B cell (primary cell): ENCODE results near the gene PLCG2.

Experiments used
- CTCF ChIP-seq: fragments of 200-600 bp; IDR thresholded peaks from one replicate; pipeline ENCODE4 v1.8.0; 2022; ENCODE audit warnings: antibody characterized with exemption, mild to moderate bottlenecking
- EZH2 ChIP-seq: IDR thresholded peaks from 2 replicates; pipeline ENCODE4 v1.6.1; 2012; ENCODE audit warnings: borderline replicate concordance, low read depth, mild to moderate bottlenecking, moderate library complexity, low read length; ENCODE audit not compliant: insufficient read depth, poor library complexity, severe bottlenecking

GRCh38 chr16:81739503-81739902, 39.6 kb upstream of the PLCG2 start:
- TF ChIP-seq CTCF, result no peak
- TF ChIP-seq EZH2, result no peak
